Keratinocyte (primary cell): Measurements from ENCODE around the gene AIP.

ENCODE experiments used
- EZH2 ChIP-seq: IDR thresholded peaks from one replicate; pipeline ENCODE4 v1.6.1; 2012; ENCODE audit warnings: inconsistent platforms, mild to moderate bottlenecking, low read length, moderate library complexity
- TF ChIP-seq, protein P1 (sequence below), 3 experiments: IDR thresholded peaks in 1 of 3; conservative IDR thresholded peaks in 1 of 3; optimal IDR thresholded peaks in 1 of 3; 2 replicates in 2 of 3; 3 replicates in 1 of 3; pipeline versions ENCODE3 to v1.5.1; 2011; ENCODE audit warnings: low read length in 3 of 3, mild to moderate bottlenecking in 3 of 3, moderate library complexity in 2 of 3, control low read depth in 1 of 3, inconsistent platforms in 1 of 3; ENCODE audit not compliant: insufficient read depth in 2 of 3; ENCODE audit errors: extremely low read depth in 1 of 3

DNA sequence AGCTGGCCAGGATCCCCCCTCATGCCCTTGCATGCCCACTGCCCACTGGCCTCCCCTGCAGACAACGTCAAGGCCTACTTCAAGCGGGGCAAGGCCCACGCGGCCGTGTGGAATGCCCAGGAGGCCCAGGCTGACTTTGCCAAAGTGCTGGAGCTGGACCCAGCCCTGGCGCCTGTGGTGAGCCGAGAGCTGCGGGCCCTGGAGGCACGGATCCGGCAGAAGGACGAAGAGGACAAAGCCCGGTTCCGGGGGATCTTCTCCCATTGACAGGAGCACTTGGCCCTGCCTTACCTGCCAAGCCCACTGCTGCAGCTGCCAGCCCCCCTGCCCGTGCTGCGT lies 7.9 kb downstream of the AIP start:
- TF ChIP-seq, protein P1, sequence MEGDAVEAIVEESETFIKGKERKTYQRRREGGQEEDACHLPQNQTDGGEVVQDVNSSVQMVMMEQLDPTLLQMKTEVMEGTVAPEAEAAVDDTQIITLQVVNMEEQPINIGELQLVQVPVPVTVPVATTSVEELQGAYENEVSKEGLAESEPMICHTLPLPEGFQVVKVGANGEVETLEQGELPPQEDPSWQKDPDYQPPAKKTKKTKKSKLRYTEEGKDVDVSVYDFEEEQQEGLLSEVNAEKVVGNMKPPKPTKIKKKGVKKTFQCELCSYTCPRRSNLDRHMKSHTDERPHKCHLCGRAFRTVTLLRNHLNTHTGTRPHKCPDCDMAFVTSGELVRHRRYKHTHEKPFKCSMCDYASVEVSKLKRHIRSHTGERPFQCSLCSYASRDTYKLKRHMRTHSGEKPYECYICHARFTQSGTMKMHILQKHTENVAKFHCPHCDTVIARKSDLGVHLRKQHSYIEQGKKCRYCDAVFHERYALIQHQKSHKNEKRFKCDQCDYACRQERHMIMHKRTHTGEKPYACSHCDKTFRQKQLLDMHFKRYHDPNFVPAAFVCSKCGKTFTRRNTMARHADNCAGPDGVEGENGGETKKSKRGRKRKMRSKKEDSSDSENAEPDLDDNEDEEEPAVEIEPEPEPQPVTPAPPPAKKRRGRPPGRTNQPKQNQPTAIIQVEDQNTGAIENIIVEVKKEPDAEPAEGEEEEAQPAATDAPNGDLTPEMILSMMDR (optimal IDR thresholded peaks at IDR 0.05 in 1 of 3, IDR thresholded peaks at IDR 0.05 in 1 of 3, conservative IDR thresholded peaks at IDR 0.05 in 1 of 3; ENCODE audit: extremely low read depth in 1 of 3, insufficient read depth in 2 of 3, low read length in 3 of 3), result no peak
- no peak for TF ChIP-seq EZH2
